ENCODE results near the gene MXRA8. TPM values are rescaled to one million over a fixed set of nuclear protein-coding genes. Genes with fewer than 3 reads are reported as not detected.
"Not testable (repeated sequence)": the region's sequence is repeated elsewhere in the genome, so short reads cannot be mapped to it uniquely, and the experiment has no call there.

MXRA8 gene
- total and polyA plus RNA-seq, 2 experiments from 2014 or later, result 42.2 to 90.1 TPM

DNA sequence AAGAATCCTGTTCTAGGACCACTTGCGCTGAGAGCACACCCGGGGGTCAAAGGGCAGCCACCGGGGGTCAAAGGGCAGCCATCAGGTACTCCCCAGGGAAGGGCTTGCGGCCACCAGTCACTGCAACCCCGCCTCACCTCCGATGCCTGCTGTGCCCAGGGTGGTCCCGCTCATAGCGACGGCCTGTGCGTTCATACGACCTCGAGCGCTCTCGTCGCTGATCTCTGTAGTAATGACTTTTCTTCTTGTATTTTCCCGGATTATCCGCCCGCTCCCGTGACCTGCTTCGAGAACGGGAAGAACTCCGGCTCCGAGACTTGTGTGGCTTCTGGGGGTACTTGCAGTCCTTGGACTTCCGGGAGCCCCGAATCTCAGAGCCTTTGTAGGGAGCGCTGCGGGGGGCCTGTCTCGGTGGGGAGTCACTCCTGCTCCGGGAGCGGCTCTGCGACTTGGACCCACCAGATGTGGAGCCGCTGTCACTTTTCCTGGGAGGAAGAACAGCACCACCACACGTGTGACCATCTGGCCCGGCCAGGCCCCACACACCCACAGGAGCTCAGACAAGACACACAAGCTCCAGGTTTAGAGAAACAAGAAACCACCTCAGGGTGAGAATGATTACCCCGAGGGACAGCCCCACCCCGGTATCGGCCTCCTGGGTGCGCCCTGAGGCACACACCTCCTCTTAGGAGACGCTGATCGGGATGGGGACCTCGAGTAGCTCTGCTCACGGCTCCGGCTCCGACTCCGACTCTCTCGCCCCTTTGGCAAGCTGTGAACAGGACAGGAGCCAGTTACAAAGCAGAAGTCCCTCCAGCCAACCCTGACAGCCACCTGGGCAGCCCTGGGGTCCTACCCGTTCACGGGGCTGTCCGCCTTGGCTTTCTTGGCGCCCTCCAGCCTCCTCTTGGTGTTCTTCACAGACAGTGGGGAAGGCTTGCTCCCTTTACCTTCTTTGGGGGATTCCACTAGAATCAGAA is 29.0 kb upstream of the MXRA8 start:
- Histone ChIP-seq H3K4me1 (ENCODE audit: low read depth) (no peaks in the 10 kb centered on the region), H3K27ac (no peak overlapping the region), H3K27me3 (no peaks in the 10 kb centered on the region), H3K9me3 (ENCODE audit: low read depth) (no peaks in the 10 kb centered on the region), H3K4me3 (no peak overlapping the region), H3K36me3 (peaks cover 55% of the 10 kb centered on the region)
- TF ChIP-seq CTCF (IDR thresholded peaks at IDR 0.05; ENCODE audit: low read depth, low read length), result no peak
- DNase-seq (ENCODE audit: low read depth in 1 of 2, low spot score in 1 of 2), result no peak

DNA sequence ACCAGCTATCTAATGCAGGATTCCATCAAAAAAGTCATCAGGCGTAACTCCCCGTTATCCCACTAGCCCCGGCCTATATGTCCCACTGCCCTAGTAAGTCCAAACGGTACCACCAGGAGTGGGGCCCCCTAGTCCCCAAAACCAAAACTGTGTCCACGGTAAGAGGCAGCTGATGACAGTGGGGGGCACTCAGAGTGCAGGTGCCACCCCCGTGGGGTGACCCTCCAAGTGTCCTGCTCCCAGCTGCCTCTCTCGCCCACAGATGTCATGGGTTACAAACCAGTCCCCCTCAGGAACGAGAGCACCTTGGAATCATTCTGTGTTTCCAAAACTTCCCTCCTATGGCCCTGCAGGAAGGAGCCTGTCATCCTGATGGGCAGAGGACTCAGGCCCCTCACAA is 27.6 kb upstream of the MXRA8 start:
- no peak for TF ChIP-seq CTCF (IDR thresholded peaks at IDR 0.05; ENCODE audit: low read depth, low read length)
- no peaks in the 10 kb centered on the region for H3K27me3 ChIP-seq
- DNase-seq (ENCODE audit: low read depth in 1 of 2, low spot score in 1 of 2), result no peak
- no peak overlapping the region for H3K4me3 ChIP-seq
- H3K4me1 ChIP-seq (ENCODE audit: low read depth), result no peaks in the 10 kb centered on the region
- H3K27ac ChIP-seq, result no peak overlapping the region
- H3K36me3 ChIP-seq, result peaks cover 41% of the 10 kb centered on the region
- no peaks in the 10 kb centered on the region for H3K9me3 ChIP-seq (ENCODE audit: low read depth)

DNA sequence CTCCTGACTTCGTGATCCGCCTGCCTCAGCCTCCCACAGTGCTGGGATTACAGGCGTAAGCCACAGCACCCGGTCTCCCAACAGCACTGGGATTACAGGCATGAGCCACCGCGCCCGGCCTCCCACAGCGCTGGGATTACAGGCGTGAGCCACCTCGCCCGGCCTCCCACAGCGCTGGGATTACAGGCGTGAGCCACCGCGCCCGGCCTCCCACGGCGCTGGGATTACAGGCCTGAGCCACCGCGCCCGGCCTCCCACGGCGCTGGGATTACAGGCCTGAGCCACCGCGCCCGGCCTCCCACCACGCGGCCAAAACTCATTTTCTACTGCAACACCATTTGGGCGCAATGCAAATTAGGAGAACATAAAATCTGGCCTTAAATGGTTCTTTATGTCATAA is 27.0 kb upstream of the MXRA8 start:
- not testable (repeated sequence) for H3K27me3 ChIP-seq; H3K4me1 ChIP-seq (ENCODE audit: low read depth); H3K4me3 ChIP-seq; H3K9me3 ChIP-seq (ENCODE audit: low read depth); DNase-seq (ENCODE audit: low read depth in 1 of 2, low spot score in 1 of 2); H3K27ac ChIP-seq
- H3K36me3 ChIP-seq, result peaks cover 35% of the 10 kb centered on the region

GRCh38 chr1:1381294-1381693 is 22.9 kb upstream of the MXRA8 start:
- H3K27ac ChIP-seq, result no peak overlapping the region
- no peaks in the 10 kb centered on the region for H3K27me3 ChIP-seq
- no peak overlapping the region for H3K4me3 ChIP-seq
- H3K4me1 ChIP-seq (ENCODE audit: low read depth), result no peaks in the 10 kb centered on the region
- peaks cover 3% of the 10 kb centered on the region for H3K36me3 ChIP-seq
- H3K9me3 ChIP-seq (ENCODE audit: low read depth), result no peaks in the 10 kb centered on the region
- no peak for TF ChIP-seq CTCF (IDR thresholded peaks at IDR 0.05; ENCODE audit: low read depth, low read length)
- no peak for DNase-seq (ENCODE audit: low read depth in 1 of 2, low spot score in 1 of 2)

DNA sequence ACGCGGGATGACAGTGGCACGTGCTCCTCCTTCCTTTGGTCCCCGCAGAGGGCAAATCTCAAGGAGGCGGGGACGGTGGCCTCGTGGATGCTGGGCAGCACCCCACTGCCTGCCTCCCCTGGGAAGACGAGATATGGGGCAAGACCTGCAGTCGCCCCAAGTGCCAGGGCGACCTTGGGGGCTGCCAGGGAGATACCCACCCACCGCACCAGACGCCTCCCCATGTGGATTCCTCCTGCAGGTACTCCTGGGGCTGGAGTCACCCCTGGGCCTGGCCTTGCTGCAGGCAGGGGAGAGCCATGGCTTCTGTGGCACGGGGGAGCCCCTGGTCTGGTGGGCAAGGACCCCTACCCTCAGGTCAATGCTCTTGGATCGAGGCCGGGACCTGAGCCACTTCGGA is 22.5 kb upstream of the MXRA8 start:
- no peak for TF ChIP-seq CTCF (IDR thresholded peaks at IDR 0.05; ENCODE audit: low read depth, low read length)
- no peak for DNase-seq (ENCODE audit: low read depth in 1 of 2, low spot score in 1 of 2)
- H3K27me3 ChIP-seq, result no peaks in the 10 kb centered on the region
- no peaks in the 10 kb centered on the region for H3K4me1 ChIP-seq (ENCODE audit: low read depth)
- H3K27ac ChIP-seq, result no peak overlapping the region
- H3K36me3 ChIP-seq, result no peaks in the 10 kb centered on the region
- no peak overlapping the region for H3K4me3 ChIP-seq
- no peaks in the 10 kb centered on the region for H3K9me3 ChIP-seq (ENCODE audit: low read depth)

DNA sequence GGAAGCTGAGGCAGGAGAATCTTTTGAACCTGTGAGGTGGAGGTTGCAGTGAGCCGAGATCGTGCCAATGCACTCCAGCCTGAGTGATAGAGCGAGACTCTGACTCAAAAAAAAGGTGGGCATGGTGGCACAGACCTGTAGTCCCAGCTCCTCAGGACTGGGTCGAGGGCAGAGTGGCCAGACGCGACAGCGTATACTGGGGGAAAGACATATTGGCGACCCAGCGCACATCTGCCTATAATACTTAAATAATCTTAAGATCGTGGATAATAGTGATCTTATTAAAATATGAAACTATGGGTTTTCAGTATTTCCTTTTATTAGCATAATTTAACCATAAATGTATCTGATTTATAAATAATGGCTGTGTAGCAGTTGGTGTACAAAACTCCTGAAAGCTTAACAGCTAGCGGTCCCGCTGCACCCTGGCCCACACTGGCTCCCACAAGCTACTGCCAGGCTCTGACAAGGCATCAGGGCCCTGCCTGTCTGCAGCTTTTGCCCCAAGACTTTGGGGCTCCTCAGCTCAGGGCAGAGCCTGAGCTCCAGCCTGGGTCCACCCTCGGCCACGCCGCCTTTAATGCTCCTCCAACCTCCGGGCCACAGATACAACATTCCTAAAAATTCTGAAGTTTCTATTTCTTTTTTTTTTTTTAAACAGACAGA is 19.3 kb upstream of the MXRA8 start:
- peaks cover 5% of the 10 kb centered on the region for H3K4me1 ChIP-seq (ENCODE audit: low read depth)
- H3K27me3 ChIP-seq, result no peaks in the 10 kb centered on the region
- no peak overlapping the region for H3K27ac ChIP-seq
- H3K36me3 ChIP-seq, result peaks cover 4% of the 10 kb centered on the region
- no peak for TF ChIP-seq CTCF (IDR thresholded peaks at IDR 0.05; ENCODE audit: low read depth, low read length)
- no peak overlapping the region for H3K4me3 ChIP-seq
- DNase-seq (ENCODE audit: low read depth in 1 of 2, low spot score in 1 of 2), result no peak
- H3K9me3 ChIP-seq (ENCODE audit: low read depth), result no peaks in the 10 kb centered on the region
